Prostate gland (tissue), 2 donors: Measurements from ENCODE around the gene ZNF789.

Experiments
- POLR2A ChIP-seq: fragments of 450-650 bp; IDR thresholded peaks from one replicate; pipeline ENCODE4 v1.6.1; 2016; ENCODE audit warnings: antibody characterized with exemption, mild to moderate bottlenecking
- TF ChIP-seq, protein P1 (sequence below), 4 experiments: fragments of 200-600 bp in 2 of 4; fragments of 450-650 bp in 2 of 4; sonication (generic) in 2 of 4; IDR thresholded peaks; 1 replicate in 3 of 4; 2 replicates in 1 of 4; pipeline ENCODE4 v1.5.1; 2016 to 2019; ENCODE audit warnings: antibody characterized with exemption in 4 of 4, mild to moderate bottlenecking in 2 of 4, moderate library complexity in 2 of 4

DNA sequence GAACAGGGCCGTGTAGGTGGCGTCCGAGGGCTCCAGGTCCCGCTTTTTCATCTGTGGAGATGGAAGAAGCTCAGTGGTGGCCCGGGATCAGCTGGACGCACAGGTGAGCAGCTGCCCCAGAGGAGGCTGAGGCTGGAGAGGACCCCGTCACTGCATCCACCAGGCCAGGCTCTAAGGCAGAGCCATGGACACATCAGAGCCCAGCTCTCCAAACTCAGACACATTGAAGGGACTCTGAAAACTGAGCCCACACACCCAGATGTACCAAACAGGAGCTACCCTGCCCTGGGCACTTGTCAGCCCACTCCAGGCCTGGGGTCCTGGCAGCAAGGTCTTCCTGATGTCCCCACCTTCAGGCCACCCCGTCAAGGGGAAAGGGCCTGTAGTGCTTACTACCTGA, 42.9 kb upstream of the ZNF789 start:
- TF ChIP-seq, protein P1, sequence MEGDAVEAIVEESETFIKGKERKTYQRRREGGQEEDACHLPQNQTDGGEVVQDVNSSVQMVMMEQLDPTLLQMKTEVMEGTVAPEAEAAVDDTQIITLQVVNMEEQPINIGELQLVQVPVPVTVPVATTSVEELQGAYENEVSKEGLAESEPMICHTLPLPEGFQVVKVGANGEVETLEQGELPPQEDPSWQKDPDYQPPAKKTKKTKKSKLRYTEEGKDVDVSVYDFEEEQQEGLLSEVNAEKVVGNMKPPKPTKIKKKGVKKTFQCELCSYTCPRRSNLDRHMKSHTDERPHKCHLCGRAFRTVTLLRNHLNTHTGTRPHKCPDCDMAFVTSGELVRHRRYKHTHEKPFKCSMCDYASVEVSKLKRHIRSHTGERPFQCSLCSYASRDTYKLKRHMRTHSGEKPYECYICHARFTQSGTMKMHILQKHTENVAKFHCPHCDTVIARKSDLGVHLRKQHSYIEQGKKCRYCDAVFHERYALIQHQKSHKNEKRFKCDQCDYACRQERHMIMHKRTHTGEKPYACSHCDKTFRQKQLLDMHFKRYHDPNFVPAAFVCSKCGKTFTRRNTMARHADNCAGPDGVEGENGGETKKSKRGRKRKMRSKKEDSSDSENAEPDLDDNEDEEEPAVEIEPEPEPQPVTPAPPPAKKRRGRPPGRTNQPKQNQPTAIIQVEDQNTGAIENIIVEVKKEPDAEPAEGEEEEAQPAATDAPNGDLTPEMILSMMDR (IDR thresholded peaks at IDR 0.05): no peak
- no peak for TF ChIP-seq POLR2A
